ENCODE results near the gene TOR1AIP2.

Gene TOR1AIP2

DNA sequence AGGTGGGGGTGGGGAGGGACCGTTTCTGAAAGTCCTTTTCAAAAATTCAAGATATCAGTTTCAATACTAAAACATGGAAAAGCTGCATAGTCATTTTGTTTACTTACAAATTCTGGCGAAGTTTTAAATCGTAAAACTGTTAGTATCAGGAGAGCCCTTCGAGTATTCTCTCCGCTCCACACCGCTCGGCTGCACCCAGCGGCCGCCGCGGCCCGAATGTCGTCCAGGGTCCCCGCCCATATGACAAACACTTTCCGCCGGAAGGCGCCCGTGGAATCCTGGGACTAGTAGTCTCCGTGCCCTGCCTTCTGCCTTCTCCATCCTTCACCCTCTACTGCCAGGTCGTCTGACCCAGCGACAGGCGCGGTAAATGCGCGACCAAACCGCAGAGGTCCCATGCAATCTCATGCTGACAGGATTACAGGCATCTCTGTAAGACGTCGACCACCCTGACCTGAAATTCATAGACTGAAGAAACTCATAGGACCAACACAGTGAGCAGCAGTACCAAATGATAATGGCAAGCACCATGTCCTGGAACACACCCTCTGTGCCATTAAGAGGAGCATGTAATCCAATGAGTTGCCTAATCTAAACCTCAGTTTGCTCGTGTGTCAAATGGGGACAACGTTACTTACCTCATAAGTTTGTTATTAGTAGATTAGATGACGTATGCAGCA lies at the start of gene TOR1AIP2:
TSS of gene TOR1AIP2 (minus strand) at position 218 of the 680 bp plus-strand sequence. CDS start 25,138 bp downstream, outside the sequence.
- peak; percentile 81 for DNase-seq

- DNase-seq, result no peak
Measured at GRCh38 chr1:179926850-179927205, 49.2 kb upstream of the TOR1AIP2 start.

DNA sequence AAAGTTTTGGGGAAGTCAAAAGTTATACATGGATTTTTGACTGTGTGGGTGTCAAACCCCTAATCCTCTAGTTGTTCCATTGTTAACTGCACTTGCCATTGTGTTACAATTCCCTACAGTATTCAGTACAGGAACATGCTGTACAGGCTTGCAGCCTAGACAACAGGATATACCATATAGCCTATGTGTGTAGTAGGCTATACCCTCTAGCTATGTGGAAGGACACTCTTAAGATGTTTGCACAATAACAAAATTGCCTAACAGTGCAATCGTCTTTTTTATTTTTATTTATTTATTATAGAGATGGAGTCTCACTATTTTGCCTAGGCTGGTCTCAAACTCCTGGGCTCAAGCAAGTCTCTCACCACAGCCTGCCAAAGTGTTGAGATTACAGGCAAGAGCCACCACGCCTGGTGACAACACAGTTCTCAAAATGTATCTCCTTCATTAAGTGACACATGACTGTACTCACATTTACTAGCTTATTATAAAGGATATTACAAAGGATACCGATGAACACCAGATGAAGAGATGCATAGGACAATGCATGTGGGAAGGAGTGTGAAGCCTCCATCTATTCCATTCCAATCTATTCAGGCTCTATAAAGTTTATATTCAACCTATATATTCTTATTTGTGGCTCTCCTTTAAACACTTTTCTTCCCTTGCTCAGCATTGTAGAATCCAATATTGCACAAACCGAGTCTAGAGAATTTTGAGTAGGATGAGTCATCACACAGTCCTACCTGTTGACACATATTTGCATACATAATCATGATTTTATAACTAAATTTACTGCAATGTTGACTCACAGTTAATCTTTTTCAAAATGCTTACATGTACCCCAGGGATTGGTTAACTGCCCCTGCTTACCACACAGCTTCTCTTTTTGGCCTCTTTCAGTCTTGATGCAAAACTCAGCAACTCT lies 48.6 kb upstream of the TOR1AIP2 start:
- no peak for DNase-seq

DNA sequence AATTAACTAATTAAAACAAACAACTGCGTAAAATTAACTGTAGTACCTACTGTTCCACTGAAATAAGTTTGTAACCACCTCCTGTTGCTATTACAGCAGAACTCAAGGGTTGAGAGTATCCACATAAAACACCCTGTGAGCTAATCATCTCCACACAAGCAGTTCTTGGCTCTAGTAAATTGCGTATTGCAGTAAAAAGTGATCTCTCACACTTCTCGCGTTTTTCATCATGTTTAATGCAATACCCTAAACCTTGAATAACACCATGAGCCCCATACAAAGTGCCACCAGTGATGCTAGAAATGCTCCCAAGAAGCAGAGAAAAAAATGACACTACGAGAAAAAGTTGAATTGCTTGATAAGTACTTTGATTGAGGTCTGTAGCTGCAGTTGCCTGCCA lies 47.7 kb upstream of the TOR1AIP2 start:
- DNase-seq, result no peak

DNA sequence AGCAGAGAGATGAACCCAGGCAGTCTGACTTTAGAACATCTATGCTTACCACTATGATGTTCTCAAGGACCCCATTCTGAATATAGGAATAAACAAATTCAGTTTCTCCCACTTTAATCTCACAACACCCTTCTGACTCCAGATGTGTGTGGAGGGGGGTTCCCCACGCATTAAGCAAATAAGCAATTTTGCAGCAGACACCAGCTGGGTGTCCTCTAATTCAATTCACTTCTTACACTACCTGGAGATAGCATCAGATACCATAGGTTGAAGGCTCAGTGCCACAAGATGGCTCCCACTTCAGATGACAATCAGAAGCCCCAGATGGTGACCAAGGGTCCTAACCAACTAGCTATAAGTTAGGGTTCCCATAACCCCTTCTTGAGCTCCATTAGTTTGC lies 46.7 kb upstream of the TOR1AIP2 start:
- DNase-seq, result no peak

- no peak for DNase-seq
Measured at GRCh38 chr1:179923029-179923428, 45.4 kb upstream of the TOR1AIP2 start.

DNA sequence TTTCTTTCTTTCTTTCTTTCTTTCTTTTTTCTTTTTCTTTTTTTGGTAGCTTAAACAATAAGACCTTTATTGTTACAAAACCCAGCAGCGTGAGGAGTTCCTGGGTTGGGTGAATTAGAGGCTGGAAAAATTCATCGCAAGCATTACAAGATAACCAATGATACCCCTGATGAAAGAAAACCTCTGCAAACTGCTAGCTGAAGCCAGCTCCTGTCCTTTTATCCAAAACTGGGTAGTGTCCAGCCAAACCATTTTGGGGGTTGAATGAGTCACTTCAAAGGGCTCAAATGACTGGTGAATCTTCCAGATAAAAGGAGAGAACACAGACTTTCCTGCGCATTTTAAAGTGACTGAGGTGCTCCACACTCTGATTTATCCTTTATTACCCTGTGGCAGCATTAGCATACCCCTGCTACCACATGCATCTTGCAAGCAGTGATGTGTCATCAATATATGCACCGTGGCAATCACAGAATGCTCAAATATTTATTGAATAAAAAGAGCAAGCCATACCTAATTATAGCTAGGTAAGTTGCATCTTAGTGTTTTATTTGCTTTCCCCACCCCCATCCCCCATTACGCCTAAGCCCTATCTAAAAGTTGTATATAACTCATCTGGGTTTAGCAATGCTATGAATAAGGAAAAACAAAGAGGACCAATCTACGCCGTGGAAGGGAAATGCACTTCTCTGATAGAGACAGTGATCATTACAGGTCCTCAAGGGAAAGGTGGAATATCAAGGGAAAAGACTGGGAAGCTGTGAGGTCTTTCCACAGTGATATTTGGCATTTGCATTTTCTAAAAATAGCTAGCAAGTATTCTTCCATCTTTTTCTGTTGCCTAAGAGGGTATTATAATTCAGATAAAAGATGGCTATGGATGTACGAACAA lies 44.6 kb upstream of the TOR1AIP2 start:
- no peak for DNase-seq

- DNase-seq, result no peak
Measured at GRCh38 chr1:179921472-179921871, 43.9 kb upstream of the TOR1AIP2 start.

DNA sequence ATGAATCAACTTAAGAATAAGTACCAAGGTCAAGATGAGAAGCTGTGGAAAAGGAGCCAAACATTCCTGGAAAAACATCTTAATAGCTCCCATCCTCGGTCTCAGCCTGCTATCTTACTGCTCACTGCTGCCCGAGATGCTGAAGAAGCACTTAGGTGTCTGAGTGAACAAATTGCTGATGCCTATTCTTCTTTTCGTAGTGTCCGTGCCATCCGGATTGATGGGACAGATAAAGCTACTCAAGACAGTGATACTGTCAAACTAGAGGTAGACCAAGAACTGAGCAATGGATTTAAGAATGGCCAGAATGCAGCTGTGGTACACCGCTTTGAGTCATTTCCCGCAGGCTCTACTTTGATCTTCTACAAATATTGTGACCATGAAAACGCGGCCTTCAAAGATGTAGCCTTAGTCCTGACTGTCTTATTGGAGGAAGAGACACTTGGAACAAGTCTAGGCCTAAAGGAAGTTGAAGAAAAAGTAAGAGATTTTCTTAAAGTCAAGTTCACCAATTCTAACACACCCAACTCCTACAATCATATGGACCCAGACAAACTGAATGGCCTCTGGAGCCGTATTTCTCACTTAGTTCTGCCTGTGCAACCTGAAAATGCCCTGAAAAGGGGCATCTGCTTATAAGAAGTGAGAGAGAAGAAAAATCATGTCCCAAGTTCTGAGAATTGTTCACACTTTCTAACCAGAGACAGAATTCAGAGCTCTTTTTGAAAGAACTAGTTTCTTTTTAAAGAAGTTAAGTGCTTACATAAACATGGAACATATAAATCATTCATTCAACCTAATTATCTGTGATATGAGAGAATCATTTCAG lies 40.2 kb upstream of the TOR1AIP2 start:
- DNase-seq, result no peak

- no peak for DNase-seq
Measured at GRCh38 chr1:179911812-179912211, 34.2 kb upstream of the TOR1AIP2 start.

DNA sequence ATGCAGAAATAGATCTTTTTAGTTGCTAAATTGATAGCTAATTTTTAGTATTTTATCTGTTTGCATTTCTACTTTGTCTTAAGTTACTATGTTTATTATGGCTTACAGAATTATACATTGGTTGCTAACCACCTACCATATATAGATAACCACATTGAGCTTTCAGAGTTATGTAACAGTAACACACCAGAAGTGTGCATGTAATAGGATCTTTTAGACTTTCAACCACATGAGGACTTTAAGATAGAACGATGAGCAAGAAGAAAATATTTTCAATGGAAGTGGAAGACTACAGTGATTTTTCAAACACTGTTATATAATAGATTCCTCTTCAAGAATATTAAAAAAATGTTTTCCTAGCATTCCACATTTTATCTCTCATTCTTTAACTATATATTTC lies 33.3 kb upstream of the TOR1AIP2 start:
- DNase-seq, result no peak

- no peak for DNase-seq
Measured at GRCh38 chr1:179889589-179889988, 12.0 kb upstream of the TOR1AIP2 start.

DNA sequence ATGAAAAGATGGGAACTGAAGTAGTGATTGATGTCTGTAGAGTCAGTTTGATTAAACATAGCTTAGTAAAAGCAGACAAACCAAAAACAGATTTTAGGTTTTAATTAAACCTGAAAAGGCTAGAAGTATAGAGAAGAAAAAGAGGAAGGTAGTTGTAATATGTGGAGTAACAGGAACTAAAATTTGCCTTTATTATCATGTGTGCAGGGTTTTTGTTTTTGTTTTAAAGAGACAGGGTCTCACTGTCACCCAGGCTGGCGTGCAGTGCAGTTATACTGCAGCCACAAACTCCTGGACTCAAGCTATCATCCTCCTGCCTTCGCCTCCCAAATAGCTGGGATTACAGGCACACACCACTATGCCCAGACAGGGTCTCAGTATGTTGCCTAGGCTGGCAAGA lies 10.5 kb upstream of the TOR1AIP2 start:
- DNase-seq, result no peak

- peak; percentile 43 for DNase-seq
Measured at GRCh38 chr1:179883745-179884138, 6.1 kb upstream of the TOR1AIP2 start.

DNA sequence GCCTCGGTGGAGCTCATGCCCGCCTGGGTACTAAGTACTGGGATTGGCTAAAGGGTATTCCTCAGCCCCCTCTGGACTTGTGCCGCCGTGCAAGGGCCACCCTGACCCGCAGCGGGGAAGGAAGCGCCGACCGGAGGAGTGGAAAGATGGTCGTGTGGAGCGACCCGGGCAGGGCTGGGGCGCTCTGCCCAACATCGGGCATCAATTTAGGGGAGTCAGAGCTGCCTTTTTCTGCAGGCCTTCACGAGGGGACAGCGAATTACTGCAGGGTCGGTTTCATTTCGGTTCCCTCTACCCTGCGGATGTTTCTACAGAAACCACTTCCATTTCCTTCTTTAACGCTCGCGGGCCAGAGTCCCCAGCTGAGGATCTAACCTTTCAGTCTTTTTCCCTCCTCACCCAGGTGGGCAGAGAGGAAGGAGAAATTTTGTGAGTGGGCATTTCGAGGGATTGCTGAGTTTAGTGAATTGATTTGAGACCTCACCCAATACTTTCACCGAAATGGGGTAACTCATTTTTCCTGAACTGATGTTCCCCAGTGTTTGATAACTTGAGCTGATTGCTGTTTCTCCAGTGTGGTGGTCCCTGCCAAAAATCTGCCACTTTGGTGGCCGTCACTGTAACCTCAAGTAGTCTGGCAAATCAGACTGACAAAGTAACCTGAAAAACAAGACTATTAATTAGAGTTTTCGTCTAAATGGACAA lies 5.6 kb upstream of the TOR1AIP2 start:
- DNase-seq, result no peak

DNA sequence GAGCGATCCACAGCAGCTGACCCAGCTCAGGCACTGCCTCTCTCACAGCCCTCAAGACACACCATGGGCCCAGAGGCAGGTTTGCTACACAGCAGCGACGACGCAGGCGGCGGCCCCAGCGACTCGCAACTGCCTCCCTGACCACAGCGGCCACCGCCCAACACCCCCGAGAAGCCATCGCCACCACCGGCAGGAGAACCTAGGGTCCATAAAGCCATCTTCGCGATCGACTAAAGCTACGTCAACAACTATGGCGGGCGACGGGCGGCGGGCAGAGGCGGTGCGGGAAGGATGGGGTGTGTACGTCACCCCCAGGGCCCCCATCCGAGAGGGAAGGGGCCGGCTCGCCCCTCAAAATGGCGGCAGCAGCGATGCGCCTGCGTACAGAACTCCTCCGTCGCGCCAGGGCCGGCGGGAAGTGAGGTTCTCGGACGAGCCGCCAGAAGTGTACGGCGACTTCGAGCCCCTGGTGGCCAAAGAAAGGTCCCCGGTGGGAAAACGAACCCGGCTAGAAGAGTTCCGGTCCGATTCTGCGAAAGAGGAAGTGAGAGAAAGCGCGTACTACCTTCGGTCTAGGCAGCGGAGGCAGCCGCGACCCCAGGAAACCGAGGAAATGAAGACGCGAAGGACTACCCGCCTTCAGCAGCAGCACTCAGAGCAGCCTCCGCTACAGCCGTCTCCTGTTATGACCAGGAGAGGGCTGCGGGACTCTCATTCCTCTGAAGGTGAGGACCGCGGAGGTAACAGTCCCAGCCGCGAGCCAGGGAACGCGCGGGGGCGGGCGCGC lies 4.8 kb upstream of the TOR1AIP2 start, which contains the start of gene TOR1AIP1:
TSS of gene TOR1AIP1 (plus strand) at position 33 of the 787 bp plus-strand sequence. CDS start at position 251, 218 bp downstream.
- DNase-seq, result peak; percentile 96

- DNase-seq, result no peak
Measured at GRCh38 chr1:179881642-179882252, 4.1 kb upstream of the TOR1AIP2 start.

GRCh38 chr1:179879797-179880196 lies 2.2 kb upstream of the TOR1AIP2 start:
- DNase-seq, result no peak

- DNase-seq, result no peak
Measured at GRCh38 chr1:179876300-179876715, 1.3 kb downstream of the TOR1AIP2 start.

Measured in activated gamma-delta T cell treated with Interleukin-2 at 50 U/mL for 16 hours (primary cell).